GM19193 (cell line): ENCODE data around the gene BRK1.

Experiments
- POLR2A ChIP-seq: IDR thresholded peaks from 4 replicates; pipeline ENCODE4 v1.6.1; 2011; ENCODE audit not compliant: insufficient read depth, insufficient read length; ENCODE audit errors: extremely low read depth

BRK1 gene

DNA sequence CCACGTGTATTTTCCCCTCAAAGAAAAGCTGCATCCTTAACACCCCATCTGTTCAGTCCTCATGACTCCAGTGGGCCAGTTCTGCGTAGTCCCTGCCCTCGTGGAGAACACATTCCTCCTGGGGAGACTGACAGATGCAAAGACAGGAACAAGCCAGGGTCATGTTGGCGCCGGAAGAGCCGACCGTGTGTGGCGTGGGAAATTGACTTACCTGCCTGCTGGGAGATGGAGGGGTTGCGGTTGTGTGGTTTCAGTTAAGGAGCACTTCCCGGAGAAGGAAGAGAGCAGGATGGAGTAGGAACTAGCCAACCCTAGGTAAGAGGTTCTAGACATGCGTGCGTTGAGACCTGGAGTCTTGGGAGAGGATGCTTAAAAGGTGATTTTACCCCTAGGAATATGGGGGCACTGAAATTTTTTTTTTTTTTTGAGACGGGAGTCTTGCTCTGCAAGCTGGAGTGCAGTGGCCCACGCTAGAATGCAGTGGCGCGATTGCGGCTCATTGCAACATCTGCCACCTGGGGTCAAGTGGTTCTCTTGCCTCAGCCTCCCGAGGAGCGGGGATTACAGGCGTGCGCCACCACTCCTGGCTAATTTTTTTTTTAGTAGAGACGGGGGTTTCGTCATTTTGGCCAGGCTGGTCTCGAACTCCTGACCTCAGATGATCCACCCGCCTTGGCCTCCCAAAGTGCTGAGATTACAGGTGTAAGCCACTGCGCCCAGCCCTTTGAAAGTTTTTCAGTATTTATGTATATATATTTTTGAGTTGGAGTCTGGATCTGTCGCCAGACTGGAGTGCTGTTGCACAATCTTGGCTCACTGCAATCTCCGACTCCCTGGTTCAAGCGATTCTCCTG, 27.5 kb downstream of the BRK1 start:
- TF ChIP-seq POLR2A, result no peak

DNA sequence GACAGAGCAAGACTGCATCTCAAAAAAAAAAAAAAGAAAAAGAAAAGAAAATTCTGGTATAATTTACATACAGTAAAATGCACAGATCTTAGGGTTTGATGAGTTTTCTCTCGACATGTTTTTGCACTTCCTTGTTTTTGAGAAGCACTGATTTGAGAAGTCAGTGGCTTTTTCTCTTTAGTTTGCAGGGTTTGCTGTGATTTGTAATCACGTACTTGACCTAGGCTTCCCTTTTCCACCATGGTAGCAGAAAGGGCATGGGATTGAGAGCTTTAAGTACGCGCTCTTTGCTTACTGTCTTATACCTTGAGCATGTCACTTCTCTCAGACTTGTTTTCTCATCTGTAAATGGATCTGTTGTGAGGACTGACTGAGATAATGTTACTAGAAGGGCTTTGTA, 30.2 kb downstream of the BRK1 start:
- no peak for TF ChIP-seq POLR2A

DNA sequence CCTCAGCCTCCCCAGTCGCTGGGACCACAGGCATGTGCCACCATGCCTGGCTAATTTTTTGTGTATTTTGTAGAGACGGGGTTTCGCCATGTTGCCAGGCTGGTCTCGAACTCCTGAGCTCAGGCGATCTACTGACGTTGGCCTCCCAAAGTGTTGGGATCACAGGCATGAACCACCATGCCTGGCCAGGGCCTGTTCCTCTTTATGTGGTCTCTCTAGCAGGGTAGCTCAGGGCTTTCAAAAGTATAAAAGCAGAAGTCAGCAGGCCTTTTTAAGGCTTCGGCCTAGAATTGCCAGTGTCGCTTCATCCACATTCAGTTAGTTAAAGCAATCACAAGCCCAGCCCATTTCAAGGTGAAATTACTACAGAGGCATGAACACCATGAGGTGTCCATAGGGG, 33.8 kb downstream of the BRK1 start:
- no peak for TF ChIP-seq POLR2A

DNA sequence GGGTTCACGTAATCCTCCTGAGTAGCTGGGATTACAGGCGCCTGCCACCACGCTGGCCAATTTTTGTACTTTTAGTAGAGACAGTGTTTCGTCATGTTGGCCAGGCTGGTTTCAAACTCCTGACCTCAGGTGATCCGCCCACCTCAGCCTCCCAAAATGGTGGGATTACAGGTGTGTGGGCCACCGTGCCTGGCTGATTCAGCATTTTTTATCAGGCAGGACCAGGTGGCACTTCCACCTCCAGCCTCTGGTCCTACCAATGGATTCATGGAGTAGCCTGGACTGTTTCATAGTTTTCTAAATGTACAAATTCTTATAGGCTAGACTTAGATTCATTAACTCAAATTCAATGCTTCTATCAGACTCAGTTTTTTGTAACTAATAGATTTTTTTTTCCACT, 35.5 kb downstream of the BRK1 start:
- no peak for TF ChIP-seq POLR2A

DNA sequence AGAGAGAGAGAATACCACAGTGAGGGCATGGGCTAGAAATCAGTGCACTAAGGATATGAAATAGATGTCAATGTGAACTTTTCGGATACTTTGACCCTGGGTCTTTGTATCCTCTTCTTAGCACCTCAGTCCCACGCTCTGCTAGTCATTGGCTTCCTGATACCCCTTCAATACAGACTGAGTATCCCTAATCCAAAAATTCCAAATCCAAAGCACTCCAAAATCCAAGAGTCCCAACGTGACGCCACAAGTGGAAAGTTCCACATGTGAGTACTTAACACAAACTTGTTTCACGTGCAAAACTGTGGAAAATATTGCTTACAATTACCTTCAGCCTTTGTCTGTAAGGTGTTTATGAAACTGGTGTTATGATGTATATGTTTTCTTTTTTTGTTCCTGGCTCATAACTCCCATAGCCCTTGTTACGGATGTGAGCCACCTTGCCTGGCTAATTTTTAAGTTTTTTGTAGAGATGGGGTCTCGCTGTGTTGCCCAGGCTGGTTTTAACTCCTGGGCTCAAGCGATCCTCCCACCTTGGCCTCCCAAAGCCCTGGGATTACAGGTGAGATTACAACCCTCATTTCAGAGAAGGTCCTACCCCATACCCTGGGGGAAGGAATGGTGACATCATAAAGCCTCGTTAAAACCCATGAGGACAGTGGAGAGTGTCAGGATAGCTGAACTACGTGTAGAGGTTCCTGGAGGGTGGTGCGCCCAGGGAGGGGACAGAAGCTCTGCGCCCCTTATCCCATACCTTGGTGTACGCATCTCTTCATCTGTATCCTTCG, 39.1 kb downstream of the BRK1 start:
- TF ChIP-seq POLR2A, result no peak

DNA sequence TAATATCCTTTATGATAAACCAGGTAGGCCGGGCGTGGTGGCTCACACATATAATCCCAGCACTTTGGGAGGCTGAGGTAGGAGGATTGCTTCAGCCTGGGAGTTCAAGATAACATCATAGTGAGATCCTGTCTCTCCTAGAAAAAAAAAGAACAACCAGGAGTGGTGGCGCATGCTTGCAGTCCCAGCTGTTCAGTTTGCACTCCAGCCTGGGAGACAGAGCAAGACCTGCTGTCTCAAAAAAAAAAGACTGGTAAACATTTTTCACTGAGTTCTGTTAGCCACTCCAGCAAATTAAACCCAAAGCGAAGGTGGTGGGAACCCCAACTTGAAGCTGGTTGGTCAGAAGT, 39.6 kb downstream of the BRK1 start:
- TF ChIP-seq POLR2A, result no peak

DNA sequence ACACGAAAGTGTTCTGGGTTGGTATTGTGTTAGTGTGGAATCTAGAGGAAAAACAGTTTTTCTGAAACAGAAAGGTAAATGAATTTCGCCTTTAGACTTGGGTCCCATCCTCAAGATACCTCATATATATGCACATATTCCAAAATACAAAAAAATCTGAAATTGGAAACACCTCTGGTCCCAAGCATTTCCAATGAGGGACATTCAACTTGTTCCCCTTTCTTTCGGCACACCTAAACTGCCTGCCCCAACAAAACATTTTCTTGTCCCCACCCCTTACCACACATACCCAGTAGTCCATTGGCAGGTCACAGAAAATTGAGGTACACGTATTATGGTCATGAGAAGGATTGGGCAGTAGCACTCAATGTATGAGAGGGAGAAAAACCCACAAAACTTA, 40.2 kb downstream of the BRK1 start:
- TF ChIP-seq POLR2A, result no peak

DNA sequence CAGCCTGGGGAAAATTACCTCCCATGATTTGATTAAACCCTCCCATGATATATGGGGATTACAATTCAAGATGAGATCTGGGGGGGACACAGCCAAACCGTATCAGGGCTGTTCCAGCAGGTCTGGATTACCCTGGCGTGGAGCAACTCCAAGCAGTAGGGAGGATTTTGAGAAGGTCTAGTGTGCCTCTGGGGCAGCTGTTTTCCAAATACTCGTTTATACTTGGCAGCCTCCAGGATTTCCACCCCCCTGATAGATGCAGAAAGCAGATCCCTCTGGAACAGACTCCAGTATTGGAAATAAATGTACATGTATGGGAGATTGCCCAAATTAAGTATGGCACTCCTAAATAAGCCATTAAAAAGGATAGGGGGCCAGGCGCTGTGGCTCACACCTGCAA, 41.6 kb downstream of the BRK1 start:
- TF ChIP-seq POLR2A, result no peak

DNA sequence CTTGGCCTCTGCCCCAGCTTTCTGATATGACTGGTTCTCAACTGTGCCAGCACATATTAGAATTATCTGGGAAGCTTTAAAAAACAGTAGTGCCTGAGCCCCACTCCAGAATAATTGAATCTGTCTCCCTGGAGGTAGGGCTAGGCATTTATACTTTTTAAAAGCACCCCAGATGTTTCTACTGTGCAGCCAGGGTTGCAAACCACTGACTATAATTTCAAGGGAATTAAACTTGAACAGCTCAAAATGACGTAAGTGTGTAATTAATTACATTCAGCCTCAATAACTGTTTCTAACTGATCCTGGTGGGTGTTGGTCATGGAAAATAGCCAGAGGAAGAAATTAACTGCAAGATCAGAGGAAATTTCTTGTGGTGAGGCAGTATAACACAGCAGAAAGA, 44.9 kb downstream of the BRK1 start:
- TF ChIP-seq POLR2A, result no peak

DNA sequence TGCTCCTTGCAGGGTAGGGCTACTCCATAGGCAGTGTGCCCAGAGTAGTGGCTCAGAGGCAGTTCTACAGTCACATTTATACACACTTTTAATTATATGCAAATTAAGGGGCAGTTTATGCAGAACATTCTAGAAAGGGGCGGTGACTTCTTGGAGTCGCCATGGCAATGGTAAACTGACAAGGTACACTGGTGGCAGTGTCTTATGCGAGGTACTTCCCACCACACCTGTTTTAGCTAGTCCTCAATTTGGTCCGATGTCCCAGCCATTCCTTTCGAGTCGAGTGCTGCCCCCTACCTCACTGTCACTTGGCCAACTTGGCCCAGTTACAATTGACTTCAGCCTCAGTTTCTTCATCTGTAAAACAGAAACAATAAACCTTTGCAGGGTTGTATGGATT, 45.5 kb downstream of the BRK1 start:
- no peak for TF ChIP-seq POLR2A

DNA sequence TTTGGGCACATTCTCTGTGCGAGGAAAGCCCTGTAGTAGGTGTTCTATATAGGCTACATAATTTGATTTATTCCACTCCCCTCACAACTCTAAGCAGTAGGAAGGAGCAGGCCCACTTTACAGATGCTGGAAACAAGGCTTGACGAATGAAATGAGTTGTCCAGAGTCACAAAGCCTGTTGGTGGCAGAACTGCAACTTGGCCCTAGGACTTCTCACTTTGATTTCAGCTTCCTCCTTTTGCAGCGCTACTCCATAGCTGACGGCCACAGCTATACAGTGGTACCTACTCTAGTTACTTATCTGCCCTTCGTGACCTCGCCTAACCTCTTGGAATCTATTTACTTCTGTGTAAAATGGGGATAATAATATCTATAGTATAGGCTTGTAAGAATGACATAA, 46.7 kb downstream of the BRK1 start:
- no peak for TF ChIP-seq POLR2A

DNA sequence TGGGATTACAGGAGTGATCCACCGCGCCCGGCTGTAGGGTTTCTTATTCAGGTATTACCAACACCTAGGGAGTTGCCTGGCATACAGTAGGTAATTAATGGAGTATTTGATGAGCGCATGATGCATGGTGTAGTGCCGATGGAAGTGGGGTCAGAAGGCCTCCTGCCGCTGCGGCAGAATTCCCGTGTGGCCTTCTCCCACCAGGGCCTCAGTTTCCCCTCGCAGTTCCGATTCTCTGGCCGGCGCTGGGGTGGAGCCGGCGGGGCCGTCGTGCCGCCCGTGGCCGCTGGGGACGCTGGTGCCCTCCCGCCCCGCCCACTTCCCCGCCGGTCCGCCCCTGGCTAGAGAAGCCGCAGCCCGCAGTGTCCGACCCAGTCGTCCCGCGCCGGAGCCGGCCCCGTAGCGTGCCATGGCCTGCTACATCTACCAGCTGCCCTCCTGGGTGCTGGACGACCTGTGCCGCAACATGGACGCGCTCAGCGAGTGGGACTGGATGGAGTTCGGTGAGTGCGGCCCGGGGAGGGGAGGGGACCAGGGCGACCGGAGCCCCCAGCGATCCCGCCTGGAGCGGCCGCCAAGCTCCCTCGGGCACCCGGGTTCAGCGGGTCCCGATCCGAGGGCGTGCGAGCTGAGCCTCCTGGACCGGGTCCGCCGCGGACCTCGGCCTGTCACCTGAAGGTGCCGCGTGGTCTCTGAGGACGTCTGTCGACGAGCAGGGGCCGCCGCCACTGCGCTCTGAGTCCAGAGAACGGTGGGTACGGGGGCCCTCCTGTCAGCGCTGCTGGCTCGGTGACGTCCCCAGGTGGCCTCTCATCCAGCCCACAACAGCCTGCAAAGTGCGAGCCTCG, 49.3 kb downstream of the BRK1 start, which contains the start of gene IRAK2:
IRAK2 (plus strand) TSS at position 374 of the 848 bp plus-strand sequence; CDS start at position 410, 36 bp downstream.
- peak; percentile 46 for TF ChIP-seq POLR2A

DNA sequence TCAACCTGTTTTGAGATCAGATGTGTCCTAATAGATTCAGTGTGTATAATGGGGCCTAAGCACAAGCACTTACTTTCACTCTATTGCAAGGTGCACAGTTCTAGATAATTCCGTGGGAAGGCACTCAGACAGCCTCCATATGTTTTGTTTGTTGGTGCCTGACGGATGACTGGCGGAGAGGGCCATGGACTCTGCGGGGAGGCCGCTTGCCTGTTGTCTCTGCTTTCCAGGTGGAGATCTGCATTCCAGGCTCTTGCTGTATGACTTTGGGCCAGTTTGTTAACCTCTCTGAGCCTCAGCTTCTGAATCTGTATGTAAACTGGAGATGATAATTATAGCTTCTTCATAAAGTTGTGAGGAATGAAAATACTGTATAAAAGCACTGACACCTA, 50.7 kb downstream of the BRK1 start:
- TF ChIP-seq POLR2A, result no peak

DNA sequence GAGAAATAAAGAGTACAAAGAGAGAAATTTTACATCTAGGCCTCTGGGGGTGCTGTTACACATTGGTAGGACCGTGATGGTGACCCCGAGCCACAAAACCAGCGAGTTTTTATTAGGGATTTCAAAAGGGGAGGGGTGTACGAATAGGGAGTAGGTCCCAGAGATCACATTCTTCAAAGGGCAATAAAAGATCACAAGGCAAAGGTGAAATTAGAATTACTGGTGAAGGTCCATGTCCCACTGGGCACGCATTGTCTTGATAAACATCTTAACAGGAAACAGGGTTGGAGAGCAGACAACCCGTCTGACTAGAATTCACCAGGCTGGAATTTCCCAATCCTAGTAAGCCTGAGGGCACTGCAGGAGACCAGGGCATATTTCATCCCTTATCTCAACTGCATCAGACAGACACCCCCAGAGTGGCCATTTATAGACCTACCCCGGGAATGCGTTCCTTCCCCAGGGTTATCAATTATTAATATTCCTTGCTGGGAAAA, 53.6 kb downstream of the BRK1 start:
- no peak for TF ChIP-seq POLR2A

DNA sequence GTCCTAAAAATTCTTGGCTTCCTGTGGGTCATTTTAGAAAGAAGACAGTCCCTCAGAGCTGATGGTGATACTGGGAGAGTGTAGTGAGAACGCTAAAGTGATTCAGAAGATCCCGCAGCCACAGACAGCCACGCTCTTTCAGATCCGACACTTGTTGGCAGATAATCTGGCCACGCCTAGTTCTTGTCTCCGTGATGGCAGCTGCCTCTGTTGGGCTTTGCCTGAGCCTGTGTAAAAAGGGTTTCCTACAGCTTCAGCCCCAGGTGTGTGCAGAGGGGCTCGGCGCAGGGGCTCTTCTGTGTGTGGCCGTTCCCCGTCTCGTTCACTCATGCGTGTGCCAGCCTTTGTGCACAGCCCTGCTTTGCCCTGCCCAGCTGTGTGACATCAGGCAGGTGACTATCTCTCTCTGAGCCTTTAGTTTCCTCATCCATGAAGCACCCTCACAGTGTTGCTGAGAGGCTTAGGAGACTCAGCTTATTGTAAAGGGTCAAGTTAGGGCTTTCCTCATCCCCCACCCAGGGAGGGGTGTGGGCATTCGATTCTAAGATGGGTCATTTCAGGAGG, 55.5 kb downstream of the BRK1 start:
- TF ChIP-seq POLR2A, result no peak
